GM23248 (cell line): Measurements from ENCODE around the gene RARB. TPM values are rescaled to one million over a fixed set of nuclear protein-coding genes. Genes with fewer than 3 reads are reported as not detected.
A peak's percentile ranks its signal among the peaks of the same experiment; 100 is the strongest.

Experiments
- DNase-seq: peaks from one replicate; pipeline ENCODE4 v3.0.0-alpha.2; 2015
- H2AFZ ChIP-seq: fragments of 200-600 bp; sonication (generic); 2 replicates; pipeline ENCODE4 v1.6.1; 2016; ENCODE audit warnings: antibody characterized with exemption
- H3F3A ChIP-seq: fragments of 200-600 bp; sonication (generic); 2 replicates; pipeline ENCODE4 v1.6.1; 2016; ENCODE audit warnings: mild to moderate bottlenecking, antibody characterized with exemption, mixed run types; ENCODE audit not compliant: insufficient read depth
- H3K27ac ChIP-seq: fragments of 200-600 bp; sonication (generic); 2 replicates; pipeline ENCODE4 v1.5.1; 2016; ENCODE audit warnings: mild to moderate bottlenecking
- H3K27me3 ChIP-seq: fragments of 200-600 bp; sonication (generic); replicated peaks from 2 replicates; pipeline ENCODE4 v1.6.1; 2016; ENCODE audit warnings: mild to moderate bottlenecking; ENCODE audit not compliant: insufficient read depth
- H3K36me3 ChIP-seq: fragments of 200-600 bp; sonication (generic); 2 replicates; pipeline ENCODE4 v1.6.1; 2016; ENCODE audit warnings: low read depth, mild to moderate bottlenecking
- H3K4me1 ChIP-seq: fragments of 200-600 bp; sonication (generic); 2 replicates; pipeline ENCODE4 v1.6.1; 2016; ENCODE audit warnings: mild to moderate bottlenecking; ENCODE audit not compliant: insufficient read depth
- H3K4me2 ChIP-seq: fragments of 200-600 bp; sonication (generic); one replicate; pipeline ENCODE4 v1.6.1; 2016; ENCODE audit warnings: mild to moderate bottlenecking; ENCODE audit not compliant: unreplicated experiment
- H3K4me3 ChIP-seq: fragments of 200-600 bp; sonication (generic); 2 replicates; pipeline ENCODE4 v1.5.1; 2016; ENCODE audit warnings: mild to moderate bottlenecking
- H3K79me2 ChIP-seq: fragments of 200-600 bp; sonication (generic); 2 replicates; pipeline ENCODE4 v1.6.1; 2016; ENCODE audit warnings: mild to moderate bottlenecking; ENCODE audit not compliant: insufficient read depth
- H3K9ac ChIP-seq: fragments of 200-600 bp; sonication (generic); 2 replicates; pipeline ENCODE4 v1.6.1; 2016; ENCODE audit warnings: mild to moderate bottlenecking
- H3K9me2 ChIP-seq: fragments of 200-600 bp; sonication (generic); 2 replicates; pipeline ENCODE4 v1.6.1; 2016; ENCODE audit warnings: mixed run types, mild to moderate bottlenecking, moderate library complexity; ENCODE audit not compliant: insufficient read depth
- H3K9me3 ChIP-seq: fragments of 200-600 bp; sonication (generic); one replicate; pipeline ENCODE4 v1.6.1; 2017; ENCODE audit warnings: low read depth
- H4K20me1 ChIP-seq: fragments of 200-600 bp; sonication (generic); 2 replicates; pipeline ENCODE4 v1.6.0; 2016; ENCODE audit not compliant: insufficient read depth
- EZH2 ChIP-seq: fragments of 200-600 bp; sonication (generic); IDR thresholded peaks from 2 replicates; pipeline ENCODE4 v1.6.1; 2018; ENCODE audit warnings: antibody characterized with exemption, mild to moderate bottlenecking; ENCODE audit not compliant: insufficient read depth, poor library complexity, severe bottlenecking
- EZH2phosphoT487 ChIP-seq: fragments of 200-600 bp; sonication (generic); IDR thresholded peaks from 2 replicates; pipeline ENCODE4 v1.6.1; 2018; ENCODE audit warnings: antibody characterized with exemption, moderate library complexity, mild to moderate bottlenecking, low read depth; ENCODE audit not compliant: insufficient read depth
- WGBS, 2 experiments: methylation state at CpG; one replicate each; pipeline ENCODE4 v1.1.6; 2015 to 2017; ENCODE audit warnings: low lambda C conversion rate in 2 of 2, low coverage in 1 of 2; ENCODE audit errors: missing lambda C conversion rate in 2 of 2; 5-methylcytosine and 5-hydroxymethylcytosine counted together
- in situ Hi-C: fragments of 300-500 bp; cut with MboI; formaldehyde crosslinking; loops from 2 replicates; pipeline ENCODE4 v1.15.0; 2020
- polyA plus RNA-seq: library from polyadenylated mRNA; unstranded; fragments of >200 nt; fragmentation: Nextera tagmentation; extraction: Ambion mirVana; gene quantifications from 2 replicates; pipeline ENCODE4 v1.2.1, GENCODE V29; 2016
- total RNA-seq: library from RNA; depleted of rRNA; stranded (reverse); fragments of >200 nt; shearing (Covaris generic); gene quantifications from 2 replicates; pipeline ENCODE4 v1.2.3, GENCODE V29; 2014

The RARB gene
- total and polyA plus RNA-seq, 2 experiments from 2014 or later, result 0.11 TPM; not detected in 1

DNA sequence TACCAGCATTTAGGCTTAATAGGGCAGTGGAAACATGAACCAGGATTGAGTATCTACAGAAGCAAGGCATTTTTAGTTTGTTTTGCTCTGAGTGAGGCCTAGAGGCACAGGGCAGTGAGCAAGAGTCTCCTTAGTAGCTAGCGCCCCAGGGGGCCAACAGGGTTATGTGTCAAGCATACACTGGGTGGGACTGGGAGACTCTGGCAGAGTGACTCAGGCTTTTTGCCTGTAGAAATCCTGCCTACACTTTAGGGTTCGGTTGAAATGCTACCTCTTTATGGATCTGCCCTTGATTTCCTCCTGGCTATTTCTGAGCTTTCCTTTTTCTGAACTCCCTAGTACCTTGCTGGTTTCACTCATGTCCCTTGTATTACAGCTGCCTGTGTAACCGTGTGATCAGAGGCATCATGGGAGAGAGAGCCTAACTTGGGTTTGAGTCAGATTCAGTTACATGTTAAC, 164.5 kb downstream of the RARB start:
- H3K9ac ChIP-seq, result 0 out of 2 replicates have a peak overlapping the region, but pooled peaks have one; percentile 31
- in situ Hi-C loops, result loop anchor here (25.0 kb wide), 3 partner anchors 630 to 1130 kb away; no protein-coding TSS in a partner anchor
- DNase-seq, result peak; percentile 91

DNA sequence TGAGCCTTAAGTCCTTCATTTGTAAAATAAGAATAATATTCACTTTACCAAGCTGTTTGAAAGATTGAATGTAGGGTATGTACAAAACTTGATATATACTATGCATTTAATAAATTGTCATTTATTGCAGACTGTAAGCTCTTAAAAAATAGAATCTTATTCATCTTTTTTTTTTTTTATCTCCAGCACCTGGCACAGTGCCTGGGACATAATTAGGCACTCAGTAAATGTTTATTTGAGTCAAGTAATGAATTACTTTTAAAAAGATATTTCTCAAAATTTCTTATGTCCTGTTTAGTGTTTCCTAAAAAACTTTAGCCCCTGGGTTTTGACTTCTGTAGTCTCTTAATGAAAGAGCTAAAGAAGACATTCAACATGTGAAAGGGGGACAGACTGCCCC, 164.9 kb downstream of the RARB start:
- H3K27ac ChIP-seq, result peak overlapping the region; percentile 39
- in situ Hi-C loops, result loop anchor here (25.0 kb wide), 3 partner anchors 631 to 1131 kb away; no protein-coding TSS in a partner anchor
- DNase-seq, result no peak

More for the DNA sequence above, 164.5 kb downstream of the RARB start:
- TF ChIP-seq EZH2phosphoT487 (no peak), EZH2 (no peak)
- no peaks in the 10 kb centered on the region for H4K20me1 ChIP-seq
- H3K4me1 ChIP-seq, result peaks cover 18% of the 10 kb centered on the region
- peaks cover 20% of the 10 kb centered on the region for H3F3A ChIP-seq
- no peak overlapping the region for H3K4me2 ChIP-seq
- H3K79me2 ChIP-seq, result no peaks in the 10 kb centered on the region
- 36 to 39% methylated on average over 3 of the region's 3 CpGs for WGBS, 2 experiments
- no peaks in the 10 kb centered on the region; the same call in 1 of the 2 replicates for H3K36me3 ChIP-seq
- H2AFZ ChIP-seq, result peak overlapping the region; percentile 50; the same call in 1 of the 2 replicates
- no peak overlapping the region for H3K4me3 ChIP-seq
- no peaks in the 10 kb centered on the region for H3K9me2 ChIP-seq
- no peaks in the 10 kb centered on the region for H3K9me3 ChIP-seq
- H3K27me3 ChIP-seq, result no peaks in the 10 kb centered on the region
- H3K27ac ChIP-seq, result peak overlapping the region; percentile 39

DNA sequence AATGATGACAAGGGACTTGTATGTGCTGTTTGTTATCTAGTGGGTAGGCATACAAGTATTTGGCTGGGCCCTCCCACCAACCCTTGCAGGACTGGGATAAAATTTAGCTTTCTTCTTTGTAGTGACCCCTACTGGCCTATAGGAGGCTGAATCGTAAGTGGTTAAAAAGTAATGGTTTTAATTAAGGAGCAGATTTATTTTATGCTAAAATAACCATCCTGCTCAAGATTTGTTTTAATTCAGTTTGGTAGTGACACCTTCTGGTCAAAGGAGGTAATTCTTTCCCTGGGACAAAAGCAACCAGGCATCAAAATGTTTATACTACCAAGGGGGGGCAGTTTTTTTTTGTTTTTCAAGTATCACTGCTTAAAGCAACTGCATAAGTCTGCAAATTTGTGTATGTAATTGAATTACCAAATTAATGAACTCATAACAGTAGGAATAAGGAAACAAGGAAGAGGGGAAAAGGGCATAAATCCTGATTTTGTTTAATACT, 166.0 kb downstream of the RARB start:
- Histone ChIP-seq H4K20me1 (no peaks in the 10 kb centered on the region), H3K9me3 (no peaks in the 10 kb centered on the region), H3K4me3 (no peak overlapping the region), H3K9me2 (no peaks in the 10 kb centered on the region), H3K4me1 (peaks cover 18% of the 10 kb centered on the region), H2AFZ (no peak overlapping the region), H3K9ac (no peak overlapping the region), H3F3A (peaks cover 20% of the 10 kb centered on the region), H3K27me3 (no peaks in the 10 kb centered on the region), H3K36me3 (peaks cover 14% of the 10 kb centered on the region), H3K27ac (no peak overlapping the region), H3K79me2 (no peaks in the 10 kb centered on the region), H3K4me2 (no peak overlapping the region)
- WGBS, 2 experiments, result 0 to 6% methylated on average over 1 of the region's 1 CpG
- in situ Hi-C loops, result loop anchor here (25.0 kb wide), 3 partner anchors 632 to 1132 kb away; no protein-coding TSS in a partner anchor
- DNase-seq, result peak; percentile 80
- TF ChIP-seq EZH2phosphoT487 (no peak), EZH2 (no peak)

More for the DNA sequence above, 164.9 kb downstream of the RARB start:
- H2AFZ ChIP-seq, result peak overlapping the region; percentile 50; the same call in 1 of the 2 replicates
- no peak for TF ChIP-seq EZH2
- no peak for TF ChIP-seq EZH2phosphoT487
- no peaks in the 10 kb centered on the region for H3K79me2 ChIP-seq
- 0 out of 2 replicates have a peak overlapping the region, but pooled peaks have one; percentile 31 for H3K9ac ChIP-seq
- H3K27me3 ChIP-seq, result no peaks in the 10 kb centered on the region
- no peak overlapping the region for H3K4me2 ChIP-seq
- no peaks in the 10 kb centered on the region for H4K20me1 ChIP-seq
- H3F3A ChIP-seq, result peaks cover 20% of the 10 kb centered on the region
- H3K36me3 ChIP-seq, result peaks cover 3% of the 10 kb centered on the region
- H3K9me3 ChIP-seq, result no peaks in the 10 kb centered on the region
- H3K4me1 ChIP-seq, result peaks cover 18% of the 10 kb centered on the region
- H3K9me2 ChIP-seq, result no peaks in the 10 kb centered on the region
- H3K4me3 ChIP-seq, result no peak overlapping the region

DNA sequence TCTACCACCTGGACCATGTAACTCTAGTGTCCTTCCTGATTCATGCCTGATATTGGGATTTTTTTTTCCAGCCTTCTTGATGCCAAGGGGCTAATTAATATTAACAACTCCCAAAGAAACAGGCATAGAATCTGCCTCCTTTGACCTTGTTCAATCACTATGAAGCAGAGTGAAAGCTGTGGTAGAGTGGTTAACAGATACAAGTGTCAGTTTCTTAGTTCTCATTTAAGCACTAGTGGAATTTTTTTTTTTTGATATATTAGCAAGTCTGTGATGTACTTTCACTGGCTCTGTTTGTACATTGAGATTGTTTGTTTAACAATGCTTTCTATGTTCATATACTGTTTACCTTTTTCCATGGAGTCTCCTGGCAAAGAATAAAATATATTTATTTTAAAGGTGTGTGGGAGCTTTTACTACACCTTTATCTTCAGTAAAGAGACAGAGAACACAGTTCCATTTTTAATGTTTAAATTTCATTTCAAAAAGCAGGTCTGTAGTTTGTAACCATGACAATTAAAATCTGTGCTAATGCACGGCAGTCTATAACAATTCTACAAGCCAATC, 169.6 kb downstream of the RARB start:
- Histone ChIP-seq H3K9me3 (no peaks in the 10 kb centered on the region), H3K4me2 (no peak overlapping the region), H3K36me3 (peaks cover 33% of the 10 kb centered on the region), H3K9me2 (no peaks in the 10 kb centered on the region), H3K27ac (no peak overlapping the region), H3K27me3 (no peaks in the 10 kb centered on the region), H3K4me1 (peaks cover 12% of the 10 kb centered on the region), H3K9ac (no peak overlapping the region), H3K4me3 (no peak overlapping the region), H3K79me2 (no peaks in the 10 kb centered on the region), H3F3A (peaks cover 19% of the 10 kb centered on the region), H4K20me1 (no peaks in the 10 kb centered on the region), H2AFZ (no peak overlapping the region)
- DNase-seq, result no peak
- TF ChIP-seq EZH2 (no peak), EZH2phosphoT487 (no peak)
- in situ Hi-C loops, result loop anchor here (25.0 kb wide), 3 partner anchors 635 to 1135 kb away; no protein-coding TSS in a partner anchor
- 59 to 76% methylated on average over 1 of the region's 1 CpG for WGBS, 2 experiments
